Osteocyte (in vitro differentiated cells): ENCODE measurements around the gene GPRIN3. TPM values are rescaled to one million over a fixed set of nuclear protein-coding genes. Genes with fewer than 3 reads are reported as not detected.

Source experiments
- DNase-seq: peaks from one replicate; pipeline ENCODE4 v3.0.0; 2021; ENCODE audit warnings: mixed read lengths; ENCODE audit not compliant: unreplicated experiment; ENCODE audit errors: extremely low spot score
- H3K27ac Mint-ChIP-seq: one replicate; pipeline ENCODE4 v1.8.0; 2021; ENCODE audit warnings: mild to moderate bottlenecking, mixed read lengths; ENCODE audit not compliant: unreplicated experiment
- H3K27me3 Mint-ChIP-seq: one replicate; pipeline ENCODE4 v1.8.0; 2021; ENCODE audit warnings: mixed read lengths; ENCODE audit not compliant: unreplicated experiment
- H3K36me3 Mint-ChIP-seq: one replicate; pipeline ENCODE4 v1.8.0; 2021; ENCODE audit warnings: mixed read lengths; ENCODE audit not compliant: unreplicated experiment
- H3K4me1 Mint-ChIP-seq: one replicate; pipeline ENCODE4 v1.8.0; 2021; ENCODE audit warnings: mixed read lengths; ENCODE audit not compliant: unreplicated experiment
- H3K4me3 Mint-ChIP-seq: one replicate; pipeline ENCODE4 v1.8.0; 2021; ENCODE audit warnings: mild to moderate bottlenecking, moderate library complexity, mixed read lengths; ENCODE audit not compliant: unreplicated experiment
- H3K9me3 Mint-ChIP-seq: one replicate; pipeline ENCODE4 v1.8.0; 2021; ENCODE audit warnings: mixed read lengths; ENCODE audit not compliant: unreplicated experiment
- total RNA-seq: library from RNA; stranded (reverse); gene quantifications from 2 replicates; pipeline ENCODE4 v1.2.1, GENCODE V29; 2021
- TF ChIP-seq, protein P1 (sequence below): fragments of 200-600 bp; sonication (generic); IDR thresholded peaks from 2 replicates; pipeline ENCODE4 v1.5.0; 2021; ENCODE audit warnings: antibody characterized with exemption, mild to moderate bottlenecking, moderate library complexity

The GPRIN3 gene
- total RNA-seq, 1 donor from 2014 or later, result not detected

DNA sequence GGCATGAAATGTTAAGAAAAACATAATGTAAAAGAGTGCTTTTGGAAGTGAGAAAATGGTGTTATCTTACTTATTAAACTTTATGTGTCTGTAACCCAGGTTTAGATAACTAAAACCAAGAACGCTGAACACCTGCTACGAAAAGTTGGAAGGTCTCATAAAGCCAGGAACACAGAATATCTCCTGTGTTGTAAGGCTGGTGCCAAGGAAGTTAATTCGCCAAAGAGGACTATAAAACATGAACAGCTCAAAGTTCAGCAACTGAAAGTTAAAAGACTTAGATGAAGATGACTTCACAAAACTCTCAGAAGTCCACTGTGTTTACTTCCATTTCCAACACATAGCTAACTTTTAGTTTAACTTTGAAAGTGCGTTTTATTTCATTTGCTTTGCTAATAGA, 54.3 kb downstream of the GPRIN3 start:
- DNase-seq, result no peak
- Mint-ChIP-seq H3K27ac (no peak overlapping the region), H3K4me3 (no peak overlapping the region), H3K27me3 (peaks cover 23% of the 10 kb centered on the region), H3K36me3 (no peaks in the 10 kb centered on the region), H3K4me1 (no peaks in the 10 kb centered on the region), H3K9me3 (peaks cover 4% of the 10 kb centered on the region)
- TF ChIP-seq, protein P1, sequence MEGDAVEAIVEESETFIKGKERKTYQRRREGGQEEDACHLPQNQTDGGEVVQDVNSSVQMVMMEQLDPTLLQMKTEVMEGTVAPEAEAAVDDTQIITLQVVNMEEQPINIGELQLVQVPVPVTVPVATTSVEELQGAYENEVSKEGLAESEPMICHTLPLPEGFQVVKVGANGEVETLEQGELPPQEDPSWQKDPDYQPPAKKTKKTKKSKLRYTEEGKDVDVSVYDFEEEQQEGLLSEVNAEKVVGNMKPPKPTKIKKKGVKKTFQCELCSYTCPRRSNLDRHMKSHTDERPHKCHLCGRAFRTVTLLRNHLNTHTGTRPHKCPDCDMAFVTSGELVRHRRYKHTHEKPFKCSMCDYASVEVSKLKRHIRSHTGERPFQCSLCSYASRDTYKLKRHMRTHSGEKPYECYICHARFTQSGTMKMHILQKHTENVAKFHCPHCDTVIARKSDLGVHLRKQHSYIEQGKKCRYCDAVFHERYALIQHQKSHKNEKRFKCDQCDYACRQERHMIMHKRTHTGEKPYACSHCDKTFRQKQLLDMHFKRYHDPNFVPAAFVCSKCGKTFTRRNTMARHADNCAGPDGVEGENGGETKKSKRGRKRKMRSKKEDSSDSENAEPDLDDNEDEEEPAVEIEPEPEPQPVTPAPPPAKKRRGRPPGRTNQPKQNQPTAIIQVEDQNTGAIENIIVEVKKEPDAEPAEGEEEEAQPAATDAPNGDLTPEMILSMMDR, result no peak

DNA sequence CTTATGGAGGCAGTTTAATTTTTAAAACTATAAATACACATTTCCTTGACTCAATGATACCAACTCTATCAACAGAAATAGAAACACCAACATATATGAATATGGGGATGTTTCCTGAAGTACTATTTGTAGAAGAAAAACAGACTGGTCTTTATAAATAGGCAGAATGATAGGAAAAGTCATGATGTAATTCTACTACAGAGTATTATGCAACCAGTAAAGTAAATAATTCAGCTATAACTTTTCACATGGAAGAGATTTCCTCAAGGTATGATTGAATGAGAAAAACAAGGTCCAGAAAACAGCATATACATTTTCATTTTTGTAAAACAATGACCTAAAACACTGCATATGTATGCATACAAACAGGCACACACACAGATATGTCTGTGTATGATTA, 56.2 kb downstream of the GPRIN3 start:
- H3K4me3 Mint-ChIP-seq, result no peak overlapping the region
- peaks cover 4% of the 10 kb centered on the region for H3K9me3 Mint-ChIP-seq
- TF ChIP-seq, protein P1, result no peak
- H3K27ac Mint-ChIP-seq, result no peak overlapping the region
- H3K36me3 Mint-ChIP-seq, result no peaks in the 10 kb centered on the region
- H3K4me1 Mint-ChIP-seq, result no peaks in the 10 kb centered on the region
- peaks cover 20% of the 10 kb centered on the region for H3K27me3 Mint-ChIP-seq
- DNase-seq, result no peak

DNA sequence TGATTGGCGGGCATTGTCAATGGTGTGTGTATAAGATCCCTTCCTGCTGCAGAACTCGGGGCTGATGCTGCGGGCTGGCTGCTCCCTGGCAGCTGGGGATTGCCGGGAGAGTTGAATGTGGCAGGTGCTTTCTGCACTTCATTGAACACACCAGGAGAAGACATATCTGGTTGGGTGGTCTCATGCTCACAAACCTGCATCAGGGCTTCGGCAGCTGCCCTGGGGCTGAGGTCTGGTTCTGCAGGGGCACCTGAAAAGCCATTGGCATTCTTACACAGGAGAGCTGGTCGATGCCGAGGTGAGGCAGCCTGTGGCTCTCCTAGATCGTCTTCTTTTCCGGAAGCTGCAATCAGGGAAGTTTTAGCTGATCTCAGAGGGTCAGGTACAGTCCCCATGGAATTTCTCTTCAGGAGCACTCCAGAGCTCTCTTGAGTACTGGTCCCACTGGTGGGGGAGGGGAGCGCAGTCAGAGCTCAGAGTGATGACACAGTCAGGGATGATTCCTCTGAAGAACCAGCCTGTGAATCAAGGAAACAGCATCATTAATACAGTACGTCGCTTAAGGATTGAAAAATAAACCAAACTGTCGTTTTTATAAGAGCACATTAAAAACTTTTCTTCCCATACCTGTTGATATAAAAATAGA, 57.8 kb downstream of the GPRIN3 start:
- H3K27me3 Mint-ChIP-seq, result peaks cover 19% of the 10 kb centered on the region
- no peak overlapping the region for H3K27ac Mint-ChIP-seq
- H3K36me3 Mint-ChIP-seq, result no peaks in the 10 kb centered on the region

DNA sequence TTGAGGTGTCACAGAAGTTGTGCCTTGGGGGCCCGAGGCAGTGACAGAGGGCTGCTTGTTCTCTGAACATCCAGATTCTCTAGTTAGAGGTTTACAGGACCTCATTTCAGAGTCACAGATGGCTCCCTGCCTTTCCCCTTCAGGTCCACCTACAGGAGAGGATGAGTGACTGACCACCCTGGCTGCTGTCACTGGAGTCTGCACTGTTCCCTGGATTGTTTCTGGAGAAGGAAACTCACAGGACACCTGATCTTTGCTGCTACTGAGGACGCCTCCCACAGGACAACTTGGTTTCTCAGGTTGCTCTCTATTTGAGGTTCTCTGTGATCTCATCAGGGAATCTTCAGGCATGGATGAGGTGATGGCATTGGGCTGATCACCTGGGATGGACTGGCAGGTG, 58.3 kb downstream of the GPRIN3 start:
- Mint-ChIP-seq H3K9me3 (peaks cover 3% of the 10 kb centered on the region), H3K27me3 (peaks cover 17% of the 10 kb centered on the region), H3K4me1 (no peaks in the 10 kb centered on the region), H3K4me3 (no peak overlapping the region), H3K27ac (no peak overlapping the region), H3K36me3 (no peaks in the 10 kb centered on the region)
- TF ChIP-seq, protein P1, result no peak
- no peak for DNase-seq

More for the DNA sequence above, 57.8 kb downstream of the GPRIN3 start:
- no peak overlapping the region for H3K4me3 Mint-ChIP-seq
- H3K4me1 Mint-ChIP-seq, result no peaks in the 10 kb centered on the region
- peaks cover 4% of the 10 kb centered on the region for H3K9me3 Mint-ChIP-seq
- TF ChIP-seq, protein P1, result no peak
- DNase-seq, result no peak

DNA sequence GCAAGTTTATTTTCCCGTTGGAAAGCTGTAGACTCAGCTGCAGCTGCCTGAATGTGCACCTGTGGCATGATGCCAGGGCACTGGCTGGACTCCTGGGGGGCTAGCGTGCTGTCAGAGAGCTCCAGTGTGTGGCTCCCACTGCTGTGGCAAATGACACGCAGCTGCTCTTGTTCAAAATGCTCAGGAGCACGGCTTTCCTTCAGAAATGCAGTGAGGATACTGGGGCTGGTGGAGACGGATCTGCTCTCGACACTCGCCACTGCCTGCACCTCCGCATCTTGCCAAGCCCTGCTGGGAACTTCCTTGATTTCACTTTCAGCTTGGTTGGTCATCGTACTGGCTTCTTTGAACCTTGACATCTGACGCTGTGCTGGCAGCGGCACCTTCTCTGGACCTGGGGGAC, 58.7 kb downstream of the GPRIN3 start:
- H3K4me3 Mint-ChIP-seq, result no peak overlapping the region

More for the DNA sequence above, 58.7 kb downstream of the GPRIN3 start:
- H3K27ac Mint-ChIP-seq, result no peak overlapping the region
- H3K27me3 Mint-ChIP-seq, result peaks cover 17% of the 10 kb centered on the region
- TF ChIP-seq, protein P1, result no peak
- no peaks in the 10 kb centered on the region for H3K9me3 Mint-ChIP-seq
- no peaks in the 10 kb centered on the region for H3K4me1 Mint-ChIP-seq
- no peak for DNase-seq
- no peaks in the 10 kb centered on the region for H3K36me3 Mint-ChIP-seq
